HL-60 (cell line): ENCODE data around the gene CDK8.

Experiments
- DNase-seq, 2 experiments: peaks; one replicate each; pipeline ENCODE4 v3.0.0-alpha.2; 2010 to 2020; ENCODE audit warnings: low read depth in 1 of 2, low spot score in 1 of 2
- H3K27ac ChIP-seq: fragments of 250-450 bp; sonication (Bioruptor Pico); replicated peaks from 2 replicates; pipeline ENCODE4 v1.5.1; 2020; ENCODE audit warnings: mild to moderate bottlenecking, moderate library complexity
- H3K27me3 ChIP-seq: fragments of 250-450 bp; sonication (Bioruptor Pico); 2 replicates; pipeline ENCODE4 v1.5.1; 2021; ENCODE audit warnings: mild to moderate bottlenecking, moderate library complexity; ENCODE audit not compliant: insufficient read depth, poor library complexity, severe bottlenecking
- H3K4me3 ChIP-seq: replicated peaks from 2 replicates; pipeline ENCODE4 v1.5.1; 2011; ENCODE audit warnings: mild to moderate bottlenecking, control low read depth, low read length; ENCODE audit not compliant: insufficient read depth
- GABPA ChIP-seq: IDR thresholded peaks from 2 replicates; pipeline ENCODE4 v1.6.1; 2012; ENCODE audit warnings: low read depth
- POLR2AphosphoS5 ChIP-seq: IDR thresholded peaks from 2 replicates; pipeline ENCODE4 v1.6.1; 2012; ENCODE audit warnings: low read depth
- SPI1 ChIP-seq: IDR thresholded peaks from 2 replicates; pipeline ENCODE4 v1.6.1; 2012; ENCODE audit warnings: low read depth, mild to moderate bottlenecking, borderline replicate concordance
- TF ChIP-seq, protein P1 (sequence below): IDR thresholded peaks from 2 replicates; pipeline ENCODE4 v1.6.1; 2012; ENCODE audit warnings: low read depth; ENCODE audit not compliant: insufficient replicate concordance
- TF ChIP-seq, protein P2 (sequence below): IDR thresholded peaks from one replicate; pipeline ENCODE4 v1.5.1; 2011; ENCODE audit warnings: low read length, control low read depth, inconsistent platforms; ENCODE audit not compliant: insufficient read depth

Gene CDK8

DNA sequence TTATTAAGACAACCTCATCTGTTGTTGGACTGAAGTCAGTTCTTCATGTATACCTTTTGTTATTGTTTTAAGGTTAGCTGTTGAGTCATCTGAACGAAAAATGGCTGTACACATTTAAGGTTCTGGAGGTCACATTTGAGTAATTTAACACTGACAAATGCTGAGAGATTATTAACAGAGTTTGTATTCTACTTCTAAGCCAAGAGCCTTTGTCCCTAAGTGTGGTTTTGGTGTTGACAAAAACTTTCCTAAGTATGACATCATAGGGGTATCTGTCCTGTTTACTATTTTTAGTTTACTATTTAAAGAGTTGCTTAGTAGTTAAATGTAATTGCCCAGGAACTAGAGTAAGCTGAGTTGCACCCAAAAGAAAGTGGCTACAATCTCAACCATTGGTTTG, 71.9 kb downstream of the CDK8 start:
- no peak overlapping the region for H3K27ac ChIP-seq
- no peak overlapping the region for H3K4me3 ChIP-seq
- no peaks in the 10 kb centered on the region for H3K27me3 ChIP-seq
- TF ChIP-seq SPI1 (no peak), GABPA (no peak), POLR2AphosphoS5 (no peak)
- TF ChIP-seq, protein P1, sequence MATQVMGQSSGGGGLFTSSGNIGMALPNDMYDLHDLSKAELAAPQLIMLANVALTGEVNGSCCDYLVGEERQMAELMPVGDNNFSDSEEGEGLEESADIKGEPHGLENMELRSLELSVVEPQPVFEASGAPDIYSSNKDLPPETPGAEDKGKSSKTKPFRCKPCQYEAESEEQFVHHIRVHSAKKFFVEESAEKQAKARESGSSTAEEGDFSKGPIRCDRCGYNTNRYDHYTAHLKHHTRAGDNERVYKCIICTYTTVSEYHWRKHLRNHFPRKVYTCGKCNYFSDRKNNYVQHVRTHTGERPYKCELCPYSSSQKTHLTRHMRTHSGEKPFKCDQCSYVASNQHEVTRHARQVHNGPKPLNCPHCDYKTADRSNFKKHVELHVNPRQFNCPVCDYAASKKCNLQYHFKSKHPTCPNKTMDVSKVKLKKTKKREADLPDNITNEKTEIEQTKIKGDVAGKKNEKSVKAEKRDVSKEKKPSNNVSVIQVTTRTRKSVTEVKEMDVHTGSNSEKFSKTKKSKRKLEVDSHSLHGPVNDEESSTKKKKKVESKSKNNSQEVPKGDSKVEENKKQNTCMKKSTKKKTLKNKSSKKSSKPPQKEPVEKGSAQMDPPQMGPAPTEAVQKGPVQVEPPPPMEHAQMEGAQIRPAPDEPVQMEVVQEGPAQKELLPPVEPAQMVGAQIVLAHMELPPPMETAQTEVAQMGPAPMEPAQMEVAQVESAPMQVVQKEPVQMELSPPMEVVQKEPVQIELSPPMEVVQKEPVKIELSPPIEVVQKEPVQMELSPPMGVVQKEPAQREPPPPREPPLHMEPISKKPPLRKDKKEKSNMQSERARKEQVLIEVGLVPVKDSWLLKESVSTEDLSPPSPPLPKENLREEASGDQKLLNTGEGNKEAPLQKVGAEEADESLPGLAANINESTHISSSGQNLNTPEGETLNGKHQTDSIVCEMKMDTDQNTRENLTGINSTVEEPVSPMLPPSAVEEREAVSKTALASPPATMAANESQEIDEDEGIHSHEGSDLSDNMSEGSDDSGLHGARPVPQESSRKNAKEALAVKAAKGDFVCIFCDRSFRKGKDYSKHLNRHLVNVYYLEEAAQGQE, result no peak
- TF ChIP-seq, protein P2, sequence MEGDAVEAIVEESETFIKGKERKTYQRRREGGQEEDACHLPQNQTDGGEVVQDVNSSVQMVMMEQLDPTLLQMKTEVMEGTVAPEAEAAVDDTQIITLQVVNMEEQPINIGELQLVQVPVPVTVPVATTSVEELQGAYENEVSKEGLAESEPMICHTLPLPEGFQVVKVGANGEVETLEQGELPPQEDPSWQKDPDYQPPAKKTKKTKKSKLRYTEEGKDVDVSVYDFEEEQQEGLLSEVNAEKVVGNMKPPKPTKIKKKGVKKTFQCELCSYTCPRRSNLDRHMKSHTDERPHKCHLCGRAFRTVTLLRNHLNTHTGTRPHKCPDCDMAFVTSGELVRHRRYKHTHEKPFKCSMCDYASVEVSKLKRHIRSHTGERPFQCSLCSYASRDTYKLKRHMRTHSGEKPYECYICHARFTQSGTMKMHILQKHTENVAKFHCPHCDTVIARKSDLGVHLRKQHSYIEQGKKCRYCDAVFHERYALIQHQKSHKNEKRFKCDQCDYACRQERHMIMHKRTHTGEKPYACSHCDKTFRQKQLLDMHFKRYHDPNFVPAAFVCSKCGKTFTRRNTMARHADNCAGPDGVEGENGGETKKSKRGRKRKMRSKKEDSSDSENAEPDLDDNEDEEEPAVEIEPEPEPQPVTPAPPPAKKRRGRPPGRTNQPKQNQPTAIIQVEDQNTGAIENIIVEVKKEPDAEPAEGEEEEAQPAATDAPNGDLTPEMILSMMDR, result no peak
- no peak for DNase-seq

DNA sequence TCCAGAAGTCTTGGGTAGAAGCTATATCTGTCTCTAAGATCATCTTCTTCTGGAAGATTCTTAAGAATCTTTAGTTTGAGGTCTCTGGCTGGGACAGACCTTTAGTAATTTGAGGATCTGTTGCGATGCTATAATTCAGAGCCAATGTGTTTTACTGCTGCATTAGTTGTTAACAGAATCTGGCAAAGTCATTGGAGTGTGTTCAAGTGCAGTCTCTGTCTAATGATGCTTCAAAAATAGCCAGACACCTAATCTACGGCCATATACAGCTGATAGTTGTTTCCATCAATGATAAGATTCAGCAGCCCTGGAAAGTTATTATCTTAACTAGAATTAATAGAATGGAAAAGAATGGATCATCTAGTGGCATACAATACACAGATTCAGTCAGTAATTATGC, 72.6 kb downstream of the CDK8 start:
- Histone ChIP-seq H3K27ac (no peak overlapping the region), H3K27me3 (no peaks in the 10 kb centered on the region), H3K4me3 (no peak overlapping the region)
- TF ChIP-seq POLR2AphosphoS5, result no peak
- TF ChIP-seq, protein P1, result no peak
- TF ChIP-seq GABPA, result no peak
- TF ChIP-seq SPI1, result no peak
- TF ChIP-seq, protein P2, result no peak
- no peak for DNase-seq

DNA sequence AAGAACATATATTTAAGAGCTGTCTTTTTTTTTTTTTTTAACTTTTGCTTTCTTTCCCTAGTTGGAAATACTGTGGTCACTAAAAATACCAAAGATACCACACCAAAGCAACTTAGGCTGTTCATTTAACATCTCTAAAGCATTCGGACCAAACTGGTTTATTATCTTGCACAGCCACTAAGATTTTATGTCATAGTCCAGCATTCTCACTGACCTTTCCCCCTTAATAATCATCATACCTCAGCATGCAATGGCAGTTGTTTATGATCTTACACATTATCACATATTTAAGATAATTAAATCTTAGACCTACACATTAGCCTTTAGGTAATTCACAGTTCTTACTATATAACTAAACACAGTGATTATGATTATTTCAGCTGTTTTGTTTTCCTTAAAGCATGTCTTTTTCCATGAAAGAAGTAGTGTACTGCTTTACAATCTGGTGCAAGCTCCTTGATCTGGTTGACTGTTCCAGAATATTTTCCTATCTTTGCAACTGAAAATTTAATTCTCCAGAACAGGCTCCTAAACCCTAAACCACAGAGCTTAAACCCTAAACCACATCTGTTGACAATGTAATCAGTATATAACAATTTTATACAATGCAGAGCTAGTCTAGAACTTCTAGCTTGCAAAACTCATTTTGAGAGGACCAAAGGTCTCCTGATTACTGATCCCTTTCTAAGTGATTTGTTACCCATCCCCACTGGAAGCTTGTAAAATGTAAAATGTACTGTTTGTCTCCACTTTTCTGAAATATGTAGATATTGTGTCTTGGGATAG, 74.2 kb downstream of the CDK8 start:
- Histone ChIP-seq H3K27me3 (no peaks in the 10 kb centered on the region), H3K4me3 (no peak overlapping the region), H3K27ac (no peak overlapping the region)
- no peak for DNase-seq
- TF ChIP-seq SPI1, result no peak
- no peak for TF ChIP-seq POLR2AphosphoS5
- TF ChIP-seq, protein P2, result no peak
- no peak for TF ChIP-seq GABPA
- TF ChIP-seq, protein P1, result no peak
